GM12874 (cell line): ENCODE data around the gene CPA1.

ENCODE experiments used
- CTCF ChIP-seq: IDR thresholded peaks from 2 replicates; pipeline ENCODE4 v1.5.1; 2011; ENCODE audit warnings: low read depth, mild to moderate bottlenecking, control low read depth, low read length, moderate library complexity; ENCODE audit not compliant: insufficient read depth

CPA1 gene

GRCh38 chr7:130425796-130426195 lies 45.5 kb downstream of the CPA1 start:
- no peak for TF ChIP-seq CTCF

GRCh38 chr7:130426564-130426963 lies 46.3 kb downstream of the CPA1 start:
- TF ChIP-seq CTCF = no peak

DNA sequence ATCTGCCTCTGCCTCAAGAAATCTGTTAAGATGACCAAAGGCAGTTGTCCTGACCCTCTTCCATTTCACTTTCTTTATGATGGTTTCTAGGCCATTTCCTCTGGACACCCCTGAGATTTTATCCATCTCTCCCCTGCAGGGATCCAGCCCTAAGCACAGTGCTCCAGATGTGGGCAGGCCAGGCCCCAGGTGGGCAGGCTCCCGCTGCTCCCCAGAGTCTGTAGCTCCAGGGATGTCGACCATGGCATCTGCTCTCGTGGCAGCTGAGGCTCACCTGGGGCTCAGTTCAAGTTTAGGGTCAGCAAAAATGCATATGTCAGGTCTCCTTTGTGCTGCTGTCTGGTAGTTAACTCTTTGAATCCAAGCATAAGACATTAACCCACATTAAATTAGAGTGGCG lies 48.7 kb downstream of the CPA1 start:
- TF ChIP-seq CTCF = no peak

- TF ChIP-seq CTCF = no peak
Measured at GRCh38 chr7:130430115-130430514, 49.8 kb downstream of the CPA1 start.

GRCh38 chr7:130430841-130431666 lies 50.8 kb downstream of the CPA1 start:
- no peak for TF ChIP-seq CTCF

DNA sequence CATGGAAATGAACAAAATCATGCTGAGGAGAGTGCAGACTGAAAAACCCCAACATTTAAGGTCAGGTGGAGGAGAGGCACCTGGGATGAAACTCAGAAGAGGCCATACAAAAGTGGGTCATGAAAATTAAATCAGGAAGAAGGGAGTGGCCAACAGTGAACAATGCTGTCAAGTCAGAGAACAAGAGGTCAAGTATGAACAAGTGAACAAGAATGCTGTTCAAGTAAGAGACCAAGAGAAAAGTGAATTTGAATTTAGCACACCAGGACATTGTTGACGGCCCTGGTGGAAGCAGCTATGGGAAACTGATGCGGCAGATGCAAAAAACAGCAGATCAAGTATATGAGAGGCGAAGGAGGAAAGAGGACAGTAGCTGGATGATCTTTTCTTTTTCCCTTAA lies 52.6 kb downstream of the CPA1 start:
- TF ChIP-seq CTCF = no peak

- no peak for TF ChIP-seq CTCF
Measured at GRCh38 chr7:130433301-130433700, 53.0 kb downstream of the CPA1 start.
